Islet precursor cell (in vitro differentiated cells): Measurements from ENCODE around the gene PARD3B.

Experiments
- DNase-seq: peaks from one replicate; pipeline ENCODE4 v3.0.0-alpha.2; 2018

The PARD3B gene

DNA sequence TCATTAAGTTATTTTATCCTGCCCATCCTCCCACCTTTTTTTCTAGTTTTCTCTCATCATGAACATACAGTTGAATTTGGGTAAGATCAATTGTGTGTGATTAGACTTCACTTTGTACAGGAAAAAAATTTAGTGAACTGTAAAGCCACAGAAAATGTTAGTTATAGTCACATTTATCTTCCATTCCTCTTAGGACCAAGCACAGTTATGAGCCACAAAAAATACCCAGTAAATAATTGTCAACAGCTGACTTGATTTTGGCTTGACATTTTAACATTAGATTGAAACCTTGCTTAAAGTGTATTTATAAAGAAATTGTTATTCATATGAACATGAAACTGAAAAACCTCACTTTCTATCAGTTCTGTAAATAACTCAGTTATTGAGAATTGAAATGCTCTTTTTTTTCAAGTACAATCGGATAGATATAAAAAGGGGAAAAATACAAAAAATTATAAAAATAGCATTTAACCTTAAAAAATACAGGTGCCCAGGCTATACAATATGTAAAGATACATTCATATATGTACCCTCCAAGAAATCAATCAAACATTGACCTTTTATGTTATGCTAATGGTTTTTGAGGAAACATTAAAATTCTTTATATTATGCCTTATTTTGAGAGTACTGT lies 747.5 kb downstream of the PARD3B start:
- no peak for DNase-seq

DNA sequence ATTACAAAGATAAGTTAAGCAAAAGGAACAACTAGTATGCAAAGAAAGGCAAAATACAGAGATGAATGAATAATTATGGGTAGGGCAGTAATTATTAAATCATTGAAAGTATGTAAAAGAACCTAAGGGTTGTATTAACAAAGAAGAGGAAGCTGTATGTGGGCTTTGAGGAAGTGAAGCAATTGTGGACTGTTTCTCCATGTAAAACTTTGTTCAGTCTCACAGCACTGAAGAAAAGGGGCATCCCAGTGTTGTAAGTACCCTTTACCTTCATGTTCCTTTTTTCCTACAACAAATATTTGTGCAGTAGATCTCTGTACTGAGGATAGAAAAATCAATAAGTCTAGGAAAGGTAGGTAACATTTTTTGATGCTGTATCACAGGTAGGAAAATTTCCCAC lies 748.3 kb downstream of the PARD3B start:
- DNase-seq = no peak

DNA sequence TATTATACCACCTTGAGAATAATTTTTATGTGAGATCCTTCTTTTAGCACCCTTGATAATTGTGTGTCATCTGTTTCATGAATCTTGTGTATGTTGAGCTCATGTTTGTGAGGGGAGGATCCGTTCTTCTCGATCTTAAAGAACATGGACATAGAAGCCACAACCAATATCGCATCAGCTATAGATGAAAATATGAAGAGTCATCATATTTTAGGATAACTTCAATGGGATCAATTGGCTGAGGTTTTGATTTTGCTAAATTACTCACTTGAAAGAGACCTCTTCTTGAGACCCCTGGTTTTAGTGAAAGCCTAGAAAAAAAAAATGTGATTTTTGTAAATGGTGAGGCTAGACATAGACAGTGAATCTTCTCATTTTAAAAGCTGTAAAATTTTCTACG lies 751.7 kb downstream of the PARD3B start:
- no peak for DNase-seq

DNA sequence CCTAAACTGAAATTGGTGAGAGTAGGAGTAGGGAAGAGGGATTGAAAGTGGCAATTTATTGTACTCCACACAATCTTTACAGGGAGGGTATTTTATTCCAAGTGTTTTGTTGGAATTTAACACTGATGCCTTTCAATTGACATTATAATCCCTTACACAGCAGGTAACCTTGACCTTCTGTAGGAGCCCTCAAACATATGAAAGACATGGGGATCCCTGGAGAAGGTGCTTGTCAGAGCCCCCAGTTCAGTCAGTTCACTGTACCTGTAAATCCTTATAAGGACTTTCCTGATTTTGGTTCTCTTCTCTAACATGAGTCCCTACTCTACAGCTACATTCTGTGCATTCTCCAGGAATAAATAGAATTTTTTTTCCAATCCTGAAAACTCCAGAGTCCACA lies 752.1 kb downstream of the PARD3B start:
- no peak for DNase-seq

DNA sequence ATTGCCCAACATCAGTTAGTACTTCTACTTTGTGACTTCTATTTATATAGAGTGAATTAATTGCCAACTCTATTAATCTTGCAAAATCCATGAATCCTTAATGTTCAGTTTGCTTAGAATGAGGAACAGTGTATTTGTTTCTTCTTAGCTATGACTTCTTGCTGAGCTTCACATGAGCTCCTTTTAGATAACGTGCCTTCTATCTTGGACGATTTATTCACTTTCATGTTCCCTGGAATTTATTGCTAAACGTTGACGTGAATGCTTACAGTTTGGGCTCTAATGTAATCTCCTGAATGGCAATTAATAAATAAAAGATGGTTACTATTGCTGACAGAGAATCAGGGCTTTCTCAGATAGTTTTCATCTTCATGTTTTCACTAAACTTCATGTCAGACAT lies 752.6 kb downstream of the PARD3B start:
- DNase-seq = no peak

DNA sequence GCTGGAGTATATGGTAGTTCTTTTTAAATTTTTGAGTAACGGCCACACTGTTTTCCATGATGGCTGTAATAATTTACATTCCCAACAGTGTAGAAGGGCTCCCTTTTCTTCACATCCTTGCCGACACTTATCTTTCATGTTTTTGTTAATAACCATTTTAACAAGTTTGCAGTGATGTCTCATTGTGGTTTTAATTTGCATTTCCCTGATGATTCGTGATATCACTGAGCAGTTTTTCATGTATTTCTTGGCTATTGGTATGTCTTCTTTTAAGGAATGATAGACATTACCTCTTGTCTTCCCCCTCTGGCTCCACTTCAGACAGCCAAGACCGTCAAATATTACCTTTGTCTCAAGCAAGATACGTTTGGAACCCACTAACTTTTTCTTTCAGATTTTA lies 765.9 kb downstream of the PARD3B start:
- no peak for DNase-seq

DNA sequence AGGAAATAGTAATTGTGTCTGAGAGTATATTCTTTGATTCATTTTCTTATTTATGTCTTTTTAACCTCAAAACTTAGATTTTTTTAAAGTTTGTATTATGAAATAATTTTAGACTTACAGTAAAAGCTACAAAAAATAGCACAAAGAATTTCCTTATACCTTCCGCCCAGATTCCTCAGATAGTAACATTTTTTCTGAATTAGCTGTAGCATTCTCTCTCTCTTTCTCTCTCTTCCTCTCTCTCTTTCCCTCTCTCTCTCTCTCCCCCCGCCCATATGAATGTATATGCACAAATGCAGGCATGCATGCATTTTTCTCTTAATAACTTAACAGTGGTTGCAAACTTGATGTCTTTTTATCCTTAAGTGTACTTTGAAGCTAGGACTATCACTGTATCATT lies 776.0 kb downstream of the PARD3B start:
- DNase-seq = no peak

DNA sequence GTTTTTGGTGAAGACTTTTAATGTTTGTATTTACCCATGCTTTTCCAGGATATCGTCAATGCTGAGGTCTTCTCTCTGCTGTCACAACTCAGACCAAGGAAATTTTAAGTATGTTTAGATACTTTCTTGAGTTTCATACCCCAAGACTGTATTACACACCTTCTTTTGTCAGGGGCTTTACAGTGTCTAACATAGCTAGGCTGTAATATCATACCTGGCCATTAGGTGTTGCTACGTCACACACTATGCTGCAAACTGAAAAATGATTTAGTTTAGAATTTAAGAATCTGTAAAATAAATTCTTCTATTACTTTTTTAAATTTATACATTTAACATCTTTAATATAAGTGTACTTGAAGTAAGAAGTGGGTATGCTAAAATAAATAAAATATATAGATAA lies 778.7 kb downstream of the PARD3B start:
- DNase-seq = no peak

DNA sequence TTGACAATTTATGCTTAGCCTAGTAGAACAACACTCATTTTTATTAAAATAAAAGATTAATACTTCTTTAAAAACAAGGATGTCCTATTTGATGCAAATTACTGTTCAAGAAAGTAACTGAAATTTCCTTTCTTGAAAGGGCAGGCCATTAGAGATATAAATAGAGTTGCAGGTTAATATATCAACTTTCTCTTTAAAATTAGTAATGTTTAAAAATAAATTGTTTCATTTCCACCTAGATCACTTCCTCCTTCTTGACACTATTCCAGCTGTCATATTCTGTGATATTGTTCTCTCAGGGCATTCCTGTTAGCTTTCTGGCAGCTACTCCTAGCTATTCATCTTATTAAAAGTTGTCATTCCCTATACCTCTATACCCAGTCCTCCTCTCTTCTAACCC lies 779.1 kb downstream of the PARD3B start:
- no peak for DNase-seq

DNA sequence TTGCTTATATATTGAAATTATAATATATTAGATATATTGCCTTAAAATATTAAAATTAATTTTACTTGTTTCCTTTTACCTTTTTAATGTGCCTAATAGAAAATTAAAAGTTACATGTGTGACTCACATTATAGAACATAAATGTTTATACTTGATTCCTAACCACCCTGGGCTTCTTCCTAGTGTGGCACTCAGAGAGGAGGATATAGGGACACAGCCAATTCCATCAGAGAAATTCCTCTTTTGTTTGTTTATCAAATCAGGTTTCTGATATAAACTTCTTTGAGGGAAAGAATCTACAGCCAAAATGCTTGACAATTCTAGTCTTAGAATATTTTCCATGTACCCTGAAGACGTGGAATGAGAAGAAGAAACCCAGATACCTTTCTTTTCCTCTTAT lies 788.1 kb downstream of the PARD3B start:
- DNase-seq = no peak

DNA sequence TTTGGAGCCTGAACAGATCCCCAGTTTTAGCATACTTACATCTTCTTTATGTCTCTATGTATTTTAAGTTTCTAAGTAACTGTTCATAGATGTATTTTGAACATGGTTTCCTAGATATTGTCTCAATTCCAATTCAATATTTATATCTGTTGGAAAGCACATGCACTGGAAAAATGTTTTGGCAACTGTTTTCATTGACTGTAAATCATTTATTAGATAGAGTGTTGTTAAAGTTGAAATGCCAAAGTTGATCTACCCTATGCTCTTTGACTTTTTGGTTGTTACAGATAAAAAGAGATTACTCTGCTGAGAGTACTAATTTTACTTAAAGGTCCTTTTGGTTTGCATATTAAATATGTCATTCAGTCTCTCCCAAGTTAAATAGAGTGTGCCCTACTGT lies 792.0 kb downstream of the PARD3B start:
- no peak for DNase-seq

DNA sequence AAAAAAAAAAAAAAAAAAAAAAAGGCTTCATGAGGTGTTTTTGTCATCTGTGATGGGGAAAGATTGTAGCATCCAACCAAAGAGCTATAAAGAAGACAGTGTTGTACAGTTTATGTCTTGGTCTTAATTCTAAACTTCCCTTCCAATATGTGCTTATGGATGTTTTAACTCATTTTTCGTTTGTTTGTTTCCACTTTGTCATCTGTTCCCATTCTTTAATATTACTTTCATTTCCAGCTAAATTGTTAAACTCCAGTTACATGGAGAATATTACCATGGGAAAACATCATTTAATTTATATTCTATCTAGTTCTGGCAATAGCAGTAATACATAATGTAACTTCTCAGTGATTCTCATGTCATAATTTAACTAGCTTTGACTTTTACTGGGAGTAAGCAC lies 792.9 kb downstream of the PARD3B start:
- DNase-seq = no peak

DNA sequence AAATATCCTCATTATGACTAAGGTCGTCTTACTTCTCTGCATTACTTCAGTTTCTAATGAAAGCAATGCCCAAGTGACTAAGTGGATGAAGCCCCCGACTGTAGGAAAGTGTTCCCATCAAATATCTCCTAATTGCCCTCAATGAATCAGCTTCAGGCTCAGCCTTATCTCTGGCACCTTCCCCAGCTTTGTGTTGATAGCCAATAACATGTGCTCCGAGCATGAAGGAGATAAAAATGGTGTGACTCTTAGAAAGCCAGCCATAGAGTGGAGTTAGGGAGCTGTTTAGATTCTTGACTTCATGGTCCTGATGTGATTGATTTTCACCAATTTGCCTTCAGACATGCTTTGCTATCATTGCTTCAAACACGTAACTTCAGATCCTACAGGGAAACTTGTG lies 797.8 kb downstream of the PARD3B start:
- DNase-seq = peak; percentile 60

DNA sequence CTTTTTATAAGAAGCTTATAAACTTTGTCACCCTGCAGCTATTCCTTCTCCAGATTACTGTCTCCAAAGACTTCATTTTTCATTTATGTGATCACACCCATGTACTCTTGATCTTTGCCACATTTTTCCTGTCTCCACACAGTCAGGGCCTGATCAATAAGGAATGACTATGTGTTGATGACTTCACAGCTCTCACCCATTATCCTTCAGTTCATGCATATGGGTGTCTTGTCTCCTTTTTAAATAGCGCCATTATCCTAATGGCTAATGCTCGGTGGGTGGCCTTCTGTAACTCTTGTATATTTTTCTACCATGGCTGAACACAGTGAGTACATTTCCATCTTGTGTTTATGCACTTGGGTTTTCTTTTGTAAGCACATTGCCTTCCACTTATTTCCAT lies 801.4 kb downstream of the PARD3B start:
- no peak for DNase-seq

DNA sequence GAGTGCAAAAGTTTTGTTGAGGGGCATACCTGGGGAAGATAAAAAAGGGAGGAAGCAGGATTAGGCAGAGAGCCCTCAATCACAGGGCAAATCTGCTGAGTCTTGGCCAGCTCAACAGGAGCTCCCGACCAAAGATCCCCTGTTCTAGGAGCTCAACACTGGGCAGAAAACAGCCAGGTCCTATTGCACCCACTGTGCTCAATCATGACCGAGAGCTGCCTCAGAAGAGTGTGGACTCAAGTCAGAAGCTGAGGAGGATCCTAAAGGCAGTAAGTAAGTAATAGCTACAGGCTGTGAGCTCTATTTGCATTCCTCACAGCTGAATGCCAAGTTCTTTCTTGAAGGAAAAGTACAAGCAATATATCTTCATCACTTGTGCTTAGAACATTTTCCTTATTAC lies 802.6 kb downstream of the PARD3B start:
- DNase-seq = no peak

DNA sequence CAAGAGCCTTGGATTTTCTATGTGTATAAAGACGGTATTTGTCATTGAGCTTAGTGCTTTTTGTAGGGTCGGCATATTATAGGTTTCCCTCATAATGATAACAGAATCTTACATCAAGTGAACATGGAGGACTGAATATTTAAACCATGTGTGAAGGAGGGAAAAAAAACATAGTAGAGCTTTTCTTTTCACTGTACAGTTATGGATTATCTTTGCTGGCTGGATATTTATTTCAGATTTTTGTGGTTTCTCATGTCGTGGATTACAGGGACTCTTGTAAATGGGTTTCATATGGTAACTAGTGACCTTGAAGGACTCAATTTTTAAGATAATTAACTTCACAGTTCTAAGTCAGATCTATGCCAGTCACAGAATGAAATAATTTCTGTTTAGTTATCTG lies 806.8 kb downstream of the PARD3B start:
- no peak for DNase-seq

DNA sequence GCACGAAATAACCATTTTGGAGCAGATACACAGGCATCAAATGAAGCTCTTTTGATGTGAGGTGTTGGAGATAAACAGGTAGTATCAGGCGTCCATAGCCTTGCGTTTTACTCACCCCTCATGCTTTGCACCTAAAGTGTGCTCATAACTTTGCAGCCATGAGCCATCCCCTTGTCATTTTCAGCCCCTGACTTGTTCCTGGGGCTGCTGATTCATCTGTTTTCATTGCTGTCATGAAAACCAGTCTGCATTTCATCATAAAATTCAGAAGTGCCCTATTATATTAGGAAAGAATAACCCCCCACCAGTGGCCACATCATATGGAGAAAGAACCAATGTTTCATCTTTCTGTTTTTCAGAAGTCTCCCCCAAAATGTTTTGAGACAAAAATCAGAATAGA lies 807.3 kb downstream of the PARD3B start:
- no peak for DNase-seq

DNA sequence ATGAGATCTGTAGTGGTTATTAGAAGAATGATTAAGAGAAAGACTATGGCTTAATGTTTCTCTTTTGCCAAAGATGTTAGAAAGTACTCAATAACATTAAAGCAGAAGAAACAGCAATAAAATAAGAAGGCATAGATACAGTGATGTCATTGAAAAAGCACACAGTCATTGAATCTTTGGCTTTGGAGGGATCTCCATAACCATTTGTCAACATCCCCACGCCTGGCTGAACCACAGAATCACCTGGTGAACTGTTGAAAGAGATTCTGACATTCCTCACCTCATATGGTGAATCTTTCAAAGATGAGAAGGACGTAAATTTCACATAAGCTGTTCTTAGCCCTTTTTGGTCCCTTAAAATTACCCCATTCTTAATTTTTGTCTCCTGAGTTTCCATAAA lies 812.5 kb downstream of the PARD3B start:
- DNase-seq = no peak

DNA sequence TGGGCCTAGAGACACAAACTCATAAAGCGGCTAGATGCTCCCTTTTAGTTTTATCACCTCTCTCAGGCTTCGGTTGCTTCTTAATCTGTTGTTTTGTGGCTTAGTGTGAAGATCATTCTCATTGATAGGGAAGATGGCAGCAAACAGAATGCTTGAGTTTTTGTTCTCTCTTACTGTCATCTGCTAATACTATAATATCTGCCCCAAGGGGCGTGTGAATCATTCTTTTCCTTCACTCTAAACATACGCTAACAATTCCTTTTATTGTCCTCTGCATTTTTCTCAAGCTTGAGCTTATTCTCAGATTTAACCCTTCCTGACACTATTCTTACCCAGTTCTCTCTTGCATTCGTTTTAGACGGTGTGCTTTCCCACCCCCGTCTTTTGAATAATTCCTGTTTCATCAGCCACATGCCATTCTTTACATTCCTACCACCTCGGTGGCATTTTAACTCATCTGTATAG lies 813.1 kb downstream of the PARD3B start:
- no peak for DNase-seq

DNA sequence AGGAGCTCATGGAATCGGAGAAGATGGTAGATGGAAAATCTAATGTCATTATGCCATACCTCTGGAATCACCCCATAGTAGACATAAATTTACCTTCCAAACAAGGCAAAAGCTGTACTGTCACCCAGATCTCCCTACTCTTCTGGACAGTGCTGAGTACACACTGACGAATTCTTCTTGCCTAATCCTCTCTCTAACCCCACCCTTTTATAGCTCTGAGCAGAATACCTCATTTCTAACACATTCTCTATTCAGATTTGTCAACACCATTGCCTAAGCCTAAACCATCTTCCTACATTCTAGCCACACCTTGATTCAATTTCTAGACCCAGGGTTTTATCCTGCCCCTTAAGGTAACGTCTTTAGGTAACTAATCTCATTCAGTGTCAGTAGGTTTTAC lies 816.0 kb downstream of the PARD3B start:
- DNase-seq = no peak

DNA sequence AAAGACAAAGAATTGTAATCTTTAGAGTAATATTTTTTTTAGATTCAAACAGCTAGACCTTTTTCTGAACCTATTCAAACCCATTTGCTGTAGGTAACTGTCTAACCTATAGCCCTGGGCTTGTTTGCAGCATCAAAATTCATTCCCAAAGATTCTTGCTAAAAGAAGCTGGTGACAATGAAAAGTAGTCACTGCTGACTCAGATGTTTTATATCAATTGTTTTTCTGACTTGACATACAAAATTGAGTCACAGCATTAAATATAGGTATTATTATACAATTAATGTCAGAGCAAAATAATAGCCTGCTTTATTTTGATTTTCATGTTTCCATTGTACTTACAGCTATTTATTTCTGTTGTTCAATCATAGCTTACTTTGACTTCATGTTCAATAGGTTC lies 816.7 kb downstream of the PARD3B start:
- no peak for DNase-seq

DNA sequence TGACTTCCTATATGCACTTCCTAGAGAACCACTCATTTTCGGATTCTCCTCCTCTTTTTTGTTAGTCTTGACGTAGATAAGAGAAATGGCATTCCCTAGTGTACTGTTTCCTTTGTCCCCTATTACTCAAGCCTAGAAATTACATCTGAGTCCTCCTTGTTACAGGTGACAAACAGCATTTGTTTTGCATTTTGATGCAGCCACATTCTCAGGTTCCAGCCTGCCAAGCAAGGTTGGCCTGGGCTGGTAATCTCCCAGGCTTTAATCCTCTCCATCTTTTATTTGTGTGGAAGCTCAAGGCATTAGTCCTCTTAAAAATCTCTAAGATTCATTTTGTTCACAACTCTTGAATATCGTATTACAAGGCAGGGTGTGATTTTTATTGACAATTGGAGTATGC lies 819.0 kb downstream of the PARD3B start:
- DNase-seq = no peak

DNA sequence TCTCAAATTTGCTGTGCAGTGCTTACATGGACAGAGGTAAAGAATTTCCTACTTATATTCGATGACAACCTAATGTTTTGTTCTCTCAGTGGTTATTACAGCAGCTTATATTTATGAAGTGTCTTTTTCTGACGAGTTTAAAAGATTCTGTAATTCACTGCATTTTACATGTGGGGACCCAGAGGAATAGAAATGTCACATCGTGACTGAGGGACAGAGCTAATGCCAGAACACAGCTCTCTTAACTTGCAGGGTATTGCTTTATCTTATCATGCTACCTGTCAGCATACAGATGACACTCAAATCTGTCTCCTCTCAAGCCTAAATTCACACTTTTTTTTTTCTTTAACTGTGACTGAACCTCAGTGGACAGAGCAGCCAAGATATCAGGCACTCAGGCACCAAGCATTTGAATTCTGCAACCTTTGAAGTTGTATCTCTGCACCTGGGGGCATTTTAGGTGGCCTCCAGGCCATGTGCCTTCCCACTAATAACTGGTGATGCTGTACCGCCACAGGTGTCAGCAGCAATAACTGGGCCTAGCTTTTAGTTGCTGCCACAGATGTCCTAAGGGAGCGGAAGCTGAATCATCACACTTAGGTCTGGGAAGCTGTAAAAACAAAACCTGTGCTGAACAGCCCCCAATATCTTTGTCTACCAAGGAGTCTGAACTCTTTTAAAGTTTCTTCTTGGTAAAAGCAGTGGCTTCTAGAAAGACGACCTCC lies 821.2 kb downstream of the PARD3B start:
- DNase-seq = peak; percentile 85

DNA sequence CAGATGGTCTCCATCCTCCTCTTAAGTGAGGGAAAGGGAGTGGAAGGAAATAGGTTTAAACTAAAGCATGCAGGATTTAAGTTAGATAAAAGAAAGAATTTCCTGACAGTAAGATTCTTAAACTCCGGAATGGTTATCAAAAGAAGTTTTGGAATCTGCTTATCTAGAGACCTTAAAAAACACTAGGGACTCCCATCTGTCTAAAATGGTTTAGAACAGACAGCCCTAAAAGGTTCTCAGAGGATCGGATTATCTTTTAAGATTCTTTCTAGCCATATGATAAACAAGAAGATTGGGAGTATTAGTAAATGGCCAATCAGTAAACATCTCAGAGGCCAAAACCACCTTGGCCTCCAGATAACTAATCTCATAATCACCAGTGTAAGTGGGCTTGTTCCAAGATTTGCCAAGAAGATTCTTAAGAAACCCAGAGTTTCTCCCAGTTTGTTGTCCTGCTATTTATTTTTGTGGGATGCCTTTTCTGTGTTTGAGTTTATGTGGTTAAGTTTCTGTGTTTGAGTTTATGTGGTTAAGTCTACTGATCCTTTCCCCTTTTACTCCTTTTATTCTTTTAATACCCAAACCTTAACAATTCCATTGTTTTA lies 822.2 kb downstream of the PARD3B start:
- DNase-seq = no peak

DNA sequence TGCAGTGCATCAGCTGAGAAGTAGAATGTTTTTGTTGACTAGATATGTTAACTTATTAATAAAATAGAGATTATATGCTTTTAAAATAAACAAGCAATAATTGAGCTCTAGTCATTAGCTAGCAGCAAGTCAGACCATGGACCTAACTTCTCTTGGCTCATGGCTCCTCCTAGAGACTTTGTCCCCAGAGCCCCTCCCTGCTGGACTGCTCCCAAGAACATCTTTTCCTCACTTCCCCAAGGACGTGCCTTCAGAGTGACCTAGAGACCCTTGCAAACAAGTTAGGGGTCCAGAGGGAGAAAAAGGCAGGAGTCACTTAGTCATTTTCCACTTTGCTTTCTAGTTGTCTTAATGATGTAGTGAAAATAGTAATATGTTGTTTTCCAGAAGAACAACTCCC lies 824.5 kb downstream of the PARD3B start:
- no peak for DNase-seq
